CD4-positive, alpha-beta T cell (primary cell): Measurements from ENCODE around the gene RPL18A. TPM values are rescaled to one million over a fixed set of nuclear protein-coding genes. Genes with fewer than 3 reads are reported as not detected.

ENCODE experiments used
- ATAC-seq: fragments of 200-7000 bp; cut with Tn5 transposase; one replicate; pipeline ENCODE4 v1.10.0; 2022; ENCODE audit warnings: mild to moderate bottlenecking; ENCODE audit not compliant: poor library complexity
- CTCF ChIA-PET: fragments of 350-600 bp; sonication (Branson Sonifier 250); formaldehyde crosslinking; loops from one replicate; lab custom pipeline; 2021; ENCODE audit warnings: antibody characterized with exemption, inconsistent platforms; lab: Charles Lee
- POLR2A ChIA-PET: fragments of 350-600 bp; sonication (Branson Sonifier 250); formaldehyde crosslinking; loops from one replicate; lab custom pipeline; 2021; ENCODE audit warnings: antibody characterized with exemption, inconsistent platforms; lab: Charles Lee
- DNase-seq, 14 experiments: peaks; one replicate each; pipeline ENCODE4 v3.0.0-alpha.2; 2013 to 2020; ENCODE audit warnings: mixed read lengths in 2 of 14
- H3K27ac ChIP-seq, 2 donors: one replicate each; pipeline versions ENCODE4 v1.5.1 to v1.7.0; 2013; ENCODE audit warnings: low read length in 2 of 2, low read depth in 1 of 2, mild to moderate bottlenecking in 1 of 2
- H3K27me3 ChIP-seq, 2 experiments: 1 replicate in 1 of 2; 2 replicates in 1 of 2; pipeline versions ENCODE4 v1.6.1 to v1.7.0; 2013; ENCODE audit warnings: low read length in 2 of 2, control low read depth in 1 of 2, mild to moderate bottlenecking in 1 of 2, moderate library complexity in 1 of 2; ENCODE audit not compliant: insufficient read depth in 2 of 2, control insufficient read depth in 1 of 2
- H3K36me3 ChIP-seq: one replicate; pipeline ENCODE4 v1.6.1; 2013; ENCODE audit warnings: low read length, control low read depth; ENCODE audit not compliant: insufficient read depth
- H3K4me1 ChIP-seq: one replicate; pipeline ENCODE4 v1.6.1; 2013; ENCODE audit warnings: low read length, control low read depth; ENCODE audit not compliant: insufficient read depth
- H3K4me3 ChIP-seq: one replicate; pipeline ENCODE4 v1.5.1; 2013; ENCODE audit warnings: mild to moderate bottlenecking, low read length, moderate library complexity
- H3K9me3 ChIP-seq, 2 experiments: 1 replicate in 1 of 2; 2 replicates in 1 of 2; pipeline versions ENCODE4 v1.6.1 to v1.7.0; 2013; ENCODE audit warnings: low read length in 2 of 2, mild to moderate bottlenecking in 2 of 2, control low read depth in 1 of 2, moderate library complexity in 1 of 2; ENCODE audit not compliant: control insufficient read depth in 1 of 2, insufficient read depth in 1 of 2
- H3K27ac Mint-ChIP-seq: one replicate; pipeline ENCODE4 v1.8.0; 2020; ENCODE audit warnings: mixed read lengths
- H3K27me3 Mint-ChIP-seq: one replicate; pipeline ENCODE4 v1.8.0; 2021; ENCODE audit warnings: mixed read lengths
- H3K36me3 Mint-ChIP-seq: one replicate; pipeline ENCODE4 v1.8.0; 2021; ENCODE audit warnings: low read depth, mixed read lengths
- H3K4me1 Mint-ChIP-seq: one replicate; pipeline ENCODE4 v1.8.0; 2021; ENCODE audit warnings: low read depth, mixed read lengths
- H3K4me3 Mint-ChIP-seq: one replicate; pipeline ENCODE4 v1.8.0; 2020; ENCODE audit warnings: mild to moderate bottlenecking, mixed read lengths
- H3K9me3 Mint-ChIP-seq: one replicate; pipeline ENCODE4 v1.8.0; 2020; ENCODE audit warnings: mixed read lengths
- CTCF ChIP-seq: fragments of 200-600 bp; IDR thresholded peaks from one replicate; pipeline ENCODE4 v1.8.0; 2022; ENCODE audit warnings: antibody characterized with exemption, mild to moderate bottlenecking
- intact Hi-C, 2 experiments: fragments of 100-400 bp; cut with DNase I in 1 of 2; cut with micrococcal nuclease in 1 of 2; formaldehyde crosslinking; loops; one replicate each; pipeline versions ENCODE4 v1.15.1 to v1.9.0; 2023 to 2025; cut with DNase I, micrococcal nuclease
- total RNA-seq, 174 experiments: library from RNA in 2 of 174; stranded (reverse) in 2 of 174; gene quantifications; one replicate each; pipeline ENCODE4 v1.2.3 and lab custom pipeline; 2021 to 2026

The RPL18A gene
- total RNA-seq, 2 experiments from 2014 or later: 4,157 to 4,260 TPM

DNA sequence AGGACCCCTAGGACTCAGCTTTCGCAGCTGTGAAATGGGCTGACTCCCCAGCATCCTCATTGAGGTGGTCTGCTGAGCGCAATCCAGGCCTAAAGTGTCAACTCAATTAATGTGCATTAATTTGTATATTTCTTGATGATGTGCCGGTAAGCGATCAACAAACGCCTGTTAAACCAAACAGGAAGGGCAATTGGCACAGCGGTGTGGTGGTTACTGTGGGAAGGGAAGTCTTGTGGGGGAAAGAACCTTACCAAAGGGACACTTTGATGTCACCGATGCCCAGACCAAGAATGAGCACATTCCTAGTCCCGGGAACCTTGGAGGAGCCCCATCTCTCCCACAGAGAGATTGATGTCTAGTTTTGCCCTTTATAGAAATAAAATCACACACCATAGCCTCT lies 13.6 kb upstream of the RPL18A start:
- no peaks in the 10 kb centered on the region for H3K27me3 Mint-ChIP-seq
- ChIA-PET CTCF (interaction anchor here (1.0 to 3.6 kb wide), 4 partner anchors 9 to 86 kb away, joined by 4 to 12 read pairs (median 9); partner anchors contain the start of genes CCDC124, RPL18A and SLC5A5), POLR2A (interaction anchor here (1.2 to 6.9 kb wide), 7 partner anchors 11 to 87 kb away, joined by 4 to 75 read pairs (median 9); partner anchors contain the start of genes CCDC124 and RPL18A)
- no peaks in the 10 kb centered on the region for H3K9me3 Mint-ChIP-seq
- Histone ChIP-seq H3K36me3 (peaks cover 34% of the 10 kb centered on the region), H3K4me1 (peaks cover 90% of the 10 kb centered on the region), H3K4me3 (peak overlapping the region; percentile 65), H3K27ac (peak overlapping the region; percentile 90 to 98), H3K27me3 (no peaks in the 10 kb centered on the region), H3K9me3 (no peaks in the 10 kb centered on the region)
- ATAC-seq (no peak), DNase-seq (peak in 10 of 14 experiments; percentile 17 to 83 (median 33))
- peak overlapping the region; percentile 99 for H3K4me3 Mint-ChIP-seq
- intact Hi-C loops: no loop called here
- H3K27ac Mint-ChIP-seq: peak overlapping the region; percentile 94
- H3K4me1 Mint-ChIP-seq: peaks cover 65% of the 10 kb centered on the region
- no peak for TF ChIP-seq CTCF
- H3K36me3 Mint-ChIP-seq: peaks cover 55% of the 10 kb centered on the region

DNA sequence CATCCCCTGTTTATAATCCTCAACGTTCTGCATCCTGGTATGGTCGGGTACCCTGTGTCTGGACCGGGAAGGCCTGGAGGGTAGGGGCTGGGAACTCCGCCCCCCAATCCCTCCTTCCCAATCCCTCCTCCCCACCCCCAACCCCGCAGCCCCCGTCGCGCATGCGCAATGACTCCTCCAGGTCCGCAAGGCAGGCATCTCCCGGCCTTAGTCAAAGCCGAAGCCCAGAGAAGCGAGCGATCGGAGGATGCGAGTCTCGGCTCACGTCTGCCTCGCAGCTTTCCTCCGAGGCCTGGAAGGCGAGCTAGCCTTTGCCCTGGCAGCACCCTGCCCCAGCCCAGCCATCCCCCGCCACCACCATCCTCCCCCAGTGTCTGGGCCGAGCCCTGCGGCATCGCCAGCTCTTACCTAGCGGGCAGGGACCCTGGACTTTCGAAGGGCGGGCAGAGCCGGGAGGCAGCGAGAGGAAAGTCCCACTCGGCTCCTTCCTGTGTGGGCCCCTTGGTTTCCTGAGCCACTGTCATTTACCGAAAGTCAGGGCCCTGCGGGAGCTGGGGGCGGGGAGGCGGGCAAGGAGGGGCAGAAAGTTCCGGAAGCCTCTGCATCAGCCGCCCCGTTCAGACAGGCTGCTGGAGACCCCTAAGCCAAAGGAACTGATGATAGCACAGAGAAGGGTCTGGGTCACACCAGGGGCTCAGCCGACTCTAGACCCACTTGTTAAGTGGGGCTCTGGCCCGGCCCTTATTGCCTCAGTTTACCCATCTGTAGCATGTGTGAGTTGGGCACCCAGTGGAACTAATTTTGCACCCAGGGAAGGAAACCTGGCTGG lies 12.0 kb upstream of the RPL18A start, which contains the start of gene JAK3:
TSS of gene JAK3 (minus strand) at position 445 of the 829 bp plus-strand sequence. CDS start 3,565 bp downstream, outside the sequence.
- Histone ChIP-seq H3K27ac (peak within 1 kb of the TSS; percentile 90 to 98), H3K36me3 (peaks cover 18% of the 10 kb centered on the region), H3K27me3 (no peaks in the 10 kb centered on the region), H3K4me1 (peaks cover 85% of the 10 kb centered on the region), H3K4me3 (peak within 1 kb of the TSS; percentile 65), H3K9me3 (no peaks in the 10 kb centered on the region)
- H3K36me3 Mint-ChIP-seq: peaks cover 40% of the 10 kb centered on the region
- no peak for TF ChIP-seq CTCF
- ChIA-PET POLR2A (interaction anchor here (0.5 to 6.9 kb wide), 25 partner anchors 10 to 1163 kb away, joined by 3 to 75 read pairs (median 4); partner anchors contain the start of genes B3GNT3, CCDC124, FCHO1 and IL12RB1), CTCF (interaction anchor here (0.7 to 5.0 kb wide), 5 partner anchors 7 to 105 kb away, joined by 3 to 37 read pairs (median 10); partner anchors contain the start of genes CCDC124, RPL18A and SLC5A5)
- no peaks in the 10 kb centered on the region for H3K27me3 Mint-ChIP-seq
- ATAC-seq: peak; percentile 81
- peaks cover 72% of the 10 kb centered on the region for H3K4me1 Mint-ChIP-seq
- intact Hi-C loops: no loop called here
- H3K27ac Mint-ChIP-seq: peak within 1 kb of the TSS; percentile 94
- H3K9me3 Mint-ChIP-seq: no peaks in the 10 kb centered on the region
- peak within 1 kb of the TSS; percentile 99 for H3K4me3 Mint-ChIP-seq
- peak; percentile 67 to 93 (median 83) for DNase-seq

- no peak for TF ChIP-seq CTCF
- no peaks in the 10 kb centered on the region for H3K9me3 Mint-ChIP-seq
- H3K9me3 ChIP-seq: no peaks in the 10 kb centered on the region
- CTCF ChIA-PET: interaction anchor here (5.0 kb wide), 1 partner anchor 11 kb away, joined by 37 read pairs; the partner anchor contains the start of gene RPL18A
- H3K4me3 Mint-ChIP-seq: peak overlapping the region; percentile 99
- H3K36me3 Mint-ChIP-seq: peaks cover 31% of the 10 kb centered on the region
- DNase-seq (no peak), ATAC-seq (no peak)
- no peaks in the 10 kb centered on the region for H3K27me3 ChIP-seq
- peaks cover 67% of the 10 kb centered on the region for H3K4me1 Mint-ChIP-seq
- H3K27me3 Mint-ChIP-seq: no peaks in the 10 kb centered on the region
- H3K4me3 ChIP-seq: no peak overlapping the region
- POLR2A ChIA-PET: interaction anchor here (0.6 to 6.9 kb wide), 12 partner anchors 12 to 433 kb away, joined by 3 to 75 read pairs (median 4); partner anchors contain the start of genes B3GNT3, CCDC124, FCHO1 and JUND
- H3K27ac ChIP-seq: peak overlapping the region; percentile 90 to 98
- H3K4me1 ChIP-seq: peaks cover 75% of the 10 kb centered on the region
- peak overlapping the region; percentile 94 for H3K27ac Mint-ChIP-seq
- intact Hi-C loops: no loop called here
- peaks cover 8% of the 10 kb centered on the region for H3K36me3 ChIP-seq
Measured at GRCh38 chr19:17848595-17849292, 11.0 kb upstream of the RPL18A start.
